KBM-7 (cell line): ENCODE measurements around the gene S100A3.
"Not testable (repeated sequence)": the region's sequence is repeated elsewhere in the genome, so short reads cannot be mapped to it uniquely, and the experiment has no call there.

ENCODE experiments used
- DNase-seq: peaks from one replicate; pipeline ENCODE4 v3.0.0-alpha.2; 2015
- in situ Hi-C: fragments of 300-500 bp; cut with MboI; formaldehyde crosslinking; loops from 2 replicates; pipeline ENCODE4 v1.14.3; 2020; ENCODE audit warnings: low sequenced_read_pairs, low pct_unique_long_range_greater_than_20kb, mixed read lengths

Gene S100A3

DNA sequence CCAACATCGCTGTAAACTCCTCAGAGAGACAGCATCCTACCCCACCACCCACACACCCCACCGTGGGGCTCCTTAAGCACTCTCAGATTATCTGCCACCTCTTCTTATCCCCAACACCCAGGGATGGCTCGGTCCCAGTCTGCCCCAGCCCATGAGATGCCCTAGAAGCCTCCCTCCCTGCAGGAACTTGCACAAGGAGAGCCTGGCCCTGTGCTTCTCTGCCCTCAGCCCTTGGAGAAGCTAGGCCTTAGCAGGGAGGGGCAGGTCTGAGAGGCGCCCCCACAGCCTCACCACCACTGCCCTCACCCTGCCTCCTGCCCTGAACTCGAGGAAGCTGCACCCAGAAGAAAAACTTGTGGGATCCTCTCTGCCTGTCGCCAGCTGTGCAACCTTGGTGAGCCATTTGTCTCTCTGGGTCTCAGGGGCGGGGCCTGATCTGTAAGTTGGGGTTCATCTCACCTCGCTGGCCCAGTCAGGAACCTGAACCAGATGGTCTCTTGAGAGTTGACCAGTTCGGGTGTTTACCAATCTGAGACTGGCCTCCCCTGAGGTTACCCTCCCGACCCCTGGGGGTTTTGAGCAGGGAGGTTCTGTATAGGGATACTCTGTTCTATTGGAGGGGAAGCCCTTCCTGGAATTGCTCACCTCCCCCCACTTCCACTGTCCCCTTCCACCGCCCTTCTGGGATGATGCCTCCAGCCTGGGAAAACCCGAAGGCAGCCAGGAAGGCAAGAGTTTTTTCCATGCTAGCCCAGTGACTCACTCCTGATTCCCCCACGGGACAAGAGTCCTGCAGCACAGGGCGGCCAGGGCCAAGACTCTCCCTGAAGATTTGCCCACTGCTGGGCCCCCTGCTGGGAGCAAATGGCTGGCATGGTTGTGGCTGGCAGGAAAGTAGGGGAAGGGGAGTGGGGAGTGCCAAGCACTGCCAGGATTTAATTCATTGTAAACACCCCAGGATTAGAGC lies at the start of gene S100A3:
S100A3 (minus strand) TSS at position 537 of the 967 bp plus-strand sequence. CDS start 773 bp downstream, outside the sequence.
- in situ Hi-C loops = loop anchor here (25.0 kb wide), 1 partner anchor 413 kb away; the partner anchor contains the start of genes CREB3L4, CRTC2 and SLC39A1
- no peak for DNase-seq

- in situ Hi-C loops = no loop called here
- DNase-seq = peak; percentile 97
Observed at GRCh38 chr1:153598309-153599172, 49.5 kb upstream of the S100A3 start.

DNA sequence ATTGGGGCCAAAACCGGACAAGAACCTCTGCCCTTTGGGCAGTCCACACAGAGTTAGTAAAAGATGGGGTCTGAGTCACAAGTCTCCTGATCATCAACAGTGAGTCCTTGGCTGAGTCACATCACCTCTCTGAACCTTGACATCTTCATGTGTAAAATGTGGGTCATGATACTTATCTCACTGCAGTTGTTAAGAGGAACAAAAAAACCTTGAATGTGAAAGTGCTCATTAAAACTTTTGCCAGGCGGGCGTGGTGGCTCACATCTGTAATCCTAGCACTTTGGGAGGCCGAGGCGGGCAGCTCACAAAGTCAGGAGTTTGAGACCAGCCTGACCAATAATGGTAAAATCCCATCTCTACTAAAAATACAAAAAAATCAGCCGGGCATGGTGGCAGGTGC lies 48.1 kb upstream of the S100A3 start:
- no peak for DNase-seq
- in situ Hi-C loops = no loop called here

DNA sequence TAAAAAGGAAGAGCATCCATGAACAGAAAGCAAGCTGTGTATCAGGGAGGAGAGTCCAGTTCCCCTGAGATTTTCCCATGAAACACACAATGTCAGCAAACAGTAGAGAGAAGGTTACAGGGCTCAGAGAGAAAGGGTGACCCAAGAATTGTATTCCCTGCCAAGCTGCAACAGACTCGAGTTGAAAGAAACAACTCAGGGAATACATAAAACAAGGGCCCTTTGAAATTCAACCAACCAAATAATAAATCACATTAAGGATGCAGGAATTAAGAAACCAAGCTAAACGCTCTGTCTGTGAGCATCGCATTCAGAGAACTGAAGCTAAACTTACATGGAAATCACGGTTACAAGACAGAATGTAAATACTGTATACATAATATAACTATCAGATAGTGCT lies 43.7 kb upstream of the S100A3 start:
- DNase-seq = no peak

DNA sequence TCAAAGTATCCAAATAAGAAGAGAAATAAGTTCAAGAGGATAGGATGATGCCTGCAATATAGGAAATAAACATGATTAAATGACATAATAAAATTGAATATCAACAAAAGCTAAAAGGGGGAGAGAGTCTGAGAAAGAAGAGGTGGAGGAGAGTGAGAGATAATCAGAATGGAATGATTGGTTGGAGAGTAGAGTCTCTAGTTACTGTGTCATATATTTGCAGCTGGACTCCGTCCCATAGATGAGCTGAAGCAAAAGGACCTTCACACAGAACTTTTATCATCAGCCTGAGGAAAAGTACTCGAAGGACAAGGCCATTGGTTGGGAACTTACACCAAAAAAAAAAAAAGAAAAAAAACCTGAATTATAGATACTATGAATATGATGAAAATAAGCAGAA lies 39.4 kb upstream of the S100A3 start:
- DNase-seq = no peak
- in situ Hi-C loops = no loop called here

More for the DNA sequence above, 43.7 kb upstream of the S100A3 start:
- in situ Hi-C loops = no loop called here

DNA sequence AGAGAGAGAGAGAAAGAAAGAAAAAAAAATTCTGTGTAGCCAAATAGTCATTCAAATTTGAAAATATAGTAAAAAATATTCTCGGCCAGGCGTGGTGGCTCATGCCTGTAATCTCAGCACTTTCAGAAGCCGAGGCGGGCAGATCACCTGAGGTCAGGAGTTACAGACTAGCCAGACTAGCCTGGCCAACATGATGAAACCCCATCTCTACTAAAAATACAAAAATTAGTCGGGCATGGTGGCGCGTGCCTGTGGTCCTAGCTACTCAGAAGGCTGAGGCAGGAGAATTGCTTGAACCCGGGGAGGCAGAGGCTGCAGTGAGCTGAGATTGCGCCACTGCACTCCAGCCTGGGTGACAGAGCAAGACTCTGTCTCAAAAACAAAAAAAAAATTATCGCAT lies 39.0 kb upstream of the S100A3 start:
- in situ Hi-C loops, DNase-seq: not testable (repeated sequence)

GRCh38 chr1:153587314-153587713 lies 38.3 kb upstream of the S100A3 start:
- DNase-seq = no peak
- in situ Hi-C loops = no loop called here

DNA sequence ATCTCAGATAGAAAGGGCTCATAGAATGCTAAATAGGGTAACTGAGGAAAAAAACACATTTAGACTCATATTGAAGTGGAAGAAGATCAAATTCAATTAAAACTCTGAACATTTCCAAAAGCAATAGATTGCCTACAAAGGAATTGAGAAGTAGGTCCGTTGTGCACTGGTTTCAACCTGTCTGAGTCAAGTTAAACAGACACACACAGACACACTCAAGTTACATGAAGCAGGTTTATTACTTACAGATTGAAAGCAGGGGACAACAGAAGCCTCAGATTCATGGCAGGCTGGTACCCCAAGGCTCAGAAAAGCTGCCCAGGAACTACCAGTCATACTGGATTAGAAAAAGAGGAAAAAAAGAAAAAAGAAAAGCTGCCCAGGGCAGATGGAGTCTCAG lies 37.3 kb upstream of the S100A3 start:
- in situ Hi-C loops = no loop called here
- DNase-seq = no peak

DNA sequence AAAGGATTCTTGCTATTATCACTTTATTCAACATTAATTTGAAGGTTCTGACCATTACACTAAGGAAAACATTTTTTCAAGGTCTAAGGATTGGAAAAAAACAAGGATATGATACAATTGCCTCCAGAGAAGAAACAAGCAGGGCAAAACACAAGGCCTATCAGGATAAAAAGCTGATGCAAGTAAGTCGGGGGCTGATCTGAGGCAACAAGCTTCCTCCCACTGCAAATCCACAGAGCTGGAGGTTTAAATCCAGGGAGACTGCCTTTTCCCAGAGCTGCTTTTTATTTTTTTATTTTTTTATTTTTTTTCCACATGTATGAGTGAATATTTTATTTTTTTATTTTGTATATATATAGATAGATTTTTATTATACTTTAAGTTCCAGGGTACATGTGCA lies 35.9 kb upstream of the S100A3 start:
- DNase-seq = no peak
- in situ Hi-C loops = no loop called here

- in situ Hi-C loops = no loop called here
Observed at GRCh38 chr1:153583976-153584375, 34.9 kb upstream of the S100A3 start.

GRCh38 chr1:153583514-153583913 lies 34.5 kb upstream of the S100A3 start:
- in situ Hi-C loops, DNase-seq: not testable (repeated sequence)

More at GRCh38 chr1:153583976-153584375, 34.9 kb upstream of the S100A3 start:
- DNase-seq = no peak

GRCh38 chr1:153582836-153583235 lies 33.8 kb upstream of the S100A3 start:
- in situ Hi-C loops, DNase-seq: not testable (repeated sequence)

GRCh38 chr1:153578936-153579335 lies 29.9 kb upstream of the S100A3 start:
- no peak for DNase-seq
- in situ Hi-C loops = no loop called here

- no peak for DNase-seq
- in situ Hi-C loops = no loop called here
Observed at GRCh38 chr1:153578490-153578889, 29.4 kb upstream of the S100A3 start.

DNA sequence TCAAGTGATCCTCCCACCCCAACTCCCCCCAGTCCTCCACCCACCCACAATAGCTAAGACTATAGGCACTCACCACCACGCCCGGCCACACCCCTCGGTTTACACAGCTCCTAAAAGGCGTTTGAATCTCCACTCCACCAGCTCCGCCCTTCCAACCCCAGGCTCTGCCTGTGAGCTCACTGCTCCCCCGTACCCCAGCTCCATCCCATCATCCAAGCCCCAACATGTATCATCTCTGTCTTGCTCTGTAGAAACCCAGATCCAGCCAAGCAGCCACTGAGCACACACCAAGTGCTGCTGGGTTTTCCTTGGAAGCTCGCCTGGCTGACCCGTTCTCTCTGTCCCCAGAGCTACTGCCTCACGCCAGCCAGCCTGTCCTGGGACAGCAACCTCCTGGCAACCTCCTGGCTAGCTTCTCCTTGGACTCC lies 28.6 kb upstream of the S100A3 start:
- no peak for DNase-seq
- in situ Hi-C loops = no loop called here

GRCh38 chr1:153577138-153577537 lies 28.1 kb upstream of the S100A3 start:
- DNase-seq = peak; percentile 28
- in situ Hi-C loops = no loop called here

- in situ Hi-C loops = not testable (repeated sequence)
Observed at GRCh38 chr1:153575497-153575896, 26.4 kb upstream of the S100A3 start.

DNA sequence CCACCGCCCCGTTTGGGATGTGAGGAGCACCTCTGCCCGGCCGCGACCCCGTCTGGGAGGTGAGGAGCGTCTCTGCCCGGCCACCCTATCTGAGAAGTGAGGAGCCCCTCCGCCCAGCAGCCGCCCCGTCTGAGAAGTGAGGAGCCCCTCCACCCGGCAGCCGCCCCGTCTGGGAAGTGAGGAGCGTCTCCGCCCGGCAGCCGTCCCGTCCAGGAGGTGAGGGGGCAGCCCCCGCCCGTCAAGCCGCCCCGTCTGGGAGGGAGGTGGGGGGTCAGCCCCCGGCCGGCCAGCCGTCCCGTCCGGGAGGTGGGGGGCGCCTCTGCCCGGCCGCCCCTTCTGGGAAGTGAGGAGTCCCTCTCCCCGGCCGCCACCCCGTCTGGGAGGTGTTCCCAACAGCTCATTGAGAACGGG lies 26.0 kb upstream of the S100A3 start:
- DNase-seq, in situ Hi-C loops: not testable (repeated sequence)

More at GRCh38 chr1:153575497-153575896, 26.4 kb upstream of the S100A3 start:
- DNase-seq = not testable (repeated sequence)

DNA sequence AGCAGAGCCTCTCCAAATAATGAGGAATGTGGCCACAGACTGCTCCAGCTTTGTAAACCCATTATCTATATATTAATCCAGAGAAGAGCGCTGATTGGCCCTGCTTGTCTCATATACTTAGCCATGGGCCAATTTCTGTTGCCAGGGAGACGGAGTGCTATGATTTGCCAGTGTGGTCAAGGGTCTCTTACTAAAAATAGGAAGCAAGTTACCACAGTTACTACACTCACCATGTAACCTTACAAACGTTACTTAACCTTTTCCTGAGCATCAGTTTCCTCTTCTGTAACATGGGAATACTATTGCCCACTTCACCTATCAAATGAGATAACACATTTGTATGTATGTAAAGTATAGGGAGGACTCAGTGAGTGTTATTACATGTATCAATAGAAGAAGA lies 24.3 kb upstream of the S100A3 start:
- in situ Hi-C loops = no loop called here
- peak; percentile 52 for DNase-seq
